Endothelial cell of umbilical vein (primary cell): Measurements from ENCODE around the gene SLC19A1. TPM values are rescaled to one million over a fixed set of nuclear protein-coding genes. Genes with fewer than 3 reads are reported as not detected.

Source experiments
- BruUV-seq: library from RNA; stranded (reverse); fragments of 400-500 nt; replicated peaks from 2 replicates; lab custom pipeline; 2021; lab: Mats Ljungman, UMichigan
- CTCF ChIA-PET: fragments of 300-600, 350-600 bp; sonication (Branson Sonifier 250); formaldehyde crosslinking; loops from one replicate; lab custom pipeline; 2021; ENCODE audit warnings: antibody characterized with exemption, inconsistent platforms; lab: Charles Lee
- POLR2A ChIA-PET: fragments of 300-600, 350-600 bp; sonication (Branson Sonifier 250); formaldehyde crosslinking; loops from one replicate; lab custom pipeline; 2021; ENCODE audit warnings: antibody characterized with exemption, inconsistent platforms; lab: Charles Lee
- DNase-seq: peaks from one replicate; pipeline ENCODE4 v3.0.0-alpha.2; 2011; ENCODE audit warnings: low read depth, low spot score
- FAIRE-seq: peaks from 2 replicates; lab custom pipeline; 2011; peaks lifted over from hg19 to GRCh38; lab: Jason Lieb, UNC
- H2AFZ ChIP-seq: 2 replicates; pipeline ENCODE4 v1.6.0; 2012; ENCODE audit warnings: low read depth, low read length, control low read depth, inconsistent platforms
- H3K27ac ChIP-seq: 2 replicates; pipeline ENCODE4 v1.5.1; 2011; ENCODE audit warnings: low read depth, mild to moderate bottlenecking, control low read depth, low read length, moderate library complexity; ENCODE audit not compliant: insufficient read depth
- H3K27me3 ChIP-seq, 2 experiments: 2 replicates each; pipeline versions ENCODE4 v1.6.0 to v1.6.1; 2011; ENCODE audit warnings: low read length in 2 of 2, mixed read lengths in 1 of 2; ENCODE audit not compliant: control insufficient read depth in 2 of 2, insufficient read depth in 2 of 2
- H3K36me3 ChIP-seq, 2 experiments: 2 replicates in 1 of 2; 3 replicates in 1 of 2; pipeline ENCODE4 v1.5.1; 2011; ENCODE audit warnings: low read length in 2 of 2, mild to moderate bottlenecking in 1 of 2, moderate library complexity in 1 of 2; ENCODE audit not compliant: control insufficient read depth in 2 of 2, insufficient read depth in 2 of 2; ENCODE audit errors: extremely low read depth in 1 of 2
- H3K4me1 ChIP-seq: 3 replicates; pipeline ENCODE4 v1.5.1; 2011; ENCODE audit warnings: mild to moderate bottlenecking, low read length; ENCODE audit not compliant: control insufficient read depth, insufficient read depth; ENCODE audit errors: extremely low read depth
- H3K4me2 ChIP-seq: 2 replicates; pipeline ENCODE4 v1.6.1; 2011; ENCODE audit warnings: low read length, control low read depth, mixed read lengths; ENCODE audit not compliant: insufficient read depth
- H3K4me3 ChIP-seq, 3 experiments: fragments of 200-600 bp in 1 of 3; sonication (generic), shearing (Covaris generic) in 1 of 3; replicated peaks in 1 of 3; 2 replicates each; pipeline ENCODE4 v1.5.1; 2011 to 2016; ENCODE audit warnings: control low read depth in 3 of 3, low read length in 3 of 3, mild to moderate bottlenecking in 2 of 3, inconsistent platforms in 1 of 3, low read depth in 1 of 3, moderate library complexity in 1 of 3; ENCODE audit not compliant: insufficient read depth in 1 of 3
- H3K79me2 ChIP-seq: 2 replicates; pipeline ENCODE4 v1.6.0; 2012; ENCODE audit warnings: low read length, inconsistent platforms; ENCODE audit not compliant: control insufficient read depth, insufficient read depth
- H3K9ac ChIP-seq: replicated peaks from 2 replicates; pipeline ENCODE3; 2011; ENCODE audit warnings: low read length, control low read depth; ENCODE audit not compliant: insufficient read depth; ENCODE audit errors: extremely low read depth
- H3K9me1 ChIP-seq: replicated peaks from 3 replicates; pipeline ENCODE4 v1.6.0; 2011; ENCODE audit warnings: mild to moderate bottlenecking, low read length; ENCODE audit not compliant: control insufficient read depth, insufficient read depth; ENCODE audit errors: extremely low read depth
- H3K9me3 ChIP-seq: replicated peaks from 2 replicates; pipeline ENCODE4 v1.5.1; 2012; ENCODE audit warnings: low read length, inconsistent platforms; ENCODE audit not compliant: control insufficient read depth, insufficient read depth
- H4K20me1 ChIP-seq: replicated peaks from 2 replicates; pipeline ENCODE3; 2011; ENCODE audit warnings: mild to moderate bottlenecking, low read length; ENCODE audit not compliant: control insufficient read depth, insufficient read depth; ENCODE audit errors: extremely low read depth
- EZH2 ChIP-seq: IDR thresholded peaks from 2 replicates; pipeline ENCODE4 v1.6.1; 2012; ENCODE audit warnings: borderline replicate concordance, low read depth, mild to moderate bottlenecking, moderate library complexity, low read length, inconsistent platforms; ENCODE audit not compliant: severe bottlenecking
- FOS ChIP-seq: IDR thresholded peaks from 2 replicates; pipeline ENCODE4 v1.6.1; 2011; ENCODE audit warnings: mild to moderate bottlenecking, low read length, moderate library complexity, borderline replicate concordance; ENCODE audit not compliant: insufficient read depth
- GATA2 ChIP-seq: IDR thresholded peaks from 2 replicates; pipeline ENCODE4 v1.7.0; 2011; ENCODE audit warnings: low read depth, mild to moderate bottlenecking, moderate library complexity, mixed read lengths, low read length; ENCODE audit not compliant: insufficient read length, insufficient read depth
- JUN ChIP-seq: IDR thresholded peaks from 2 replicates; pipeline ENCODE4 v1.6.1; 2011; ENCODE audit warnings: borderline replicate concordance, low read depth; ENCODE audit not compliant: insufficient read length, insufficient read depth
- MAX ChIP-seq: IDR thresholded peaks from 2 replicates; pipeline ENCODE4 v1.6.1; 2011; ENCODE audit not compliant: insufficient read depth, insufficient read length
- MYC ChIP-seq: IDR thresholded peaks from one replicate; pipeline ENCODE4 v1.6.1; 2011; ENCODE audit warnings: mild to moderate bottlenecking, low read depth, low read length
- POLR2A ChIP-seq: IDR thresholded peaks from 2 replicates; pipeline ENCODE4 v1.6.1; 2012; ENCODE audit warnings: low read depth, mild to moderate bottlenecking, control low read depth, low read length
- POLR2AphosphoS5 ChIP-seq: IDR thresholded peaks from 2 replicates; pipeline ENCODE4 v1.6.1; 2012; ENCODE audit warnings: low read depth, mild to moderate bottlenecking, control low read depth, low read length, moderate library complexity; ENCODE audit not compliant: insufficient read depth
- dilution Hi-C: fragments of 300-500 bp; cut with MboI; formaldehyde crosslinking; loops from one replicate; pipeline ENCODE4 v1.15.0; 2019; ENCODE audit warnings: low sequenced_read_pairs; ENCODE audit not compliant: extremely low pct_ligation_motif_present
- intact Hi-C: fragments of 100-400 bp; cut with micrococcal nuclease; formaldehyde crosslinking; loops from one replicate; pipeline ENCODE4 v1.10.0; 2022
- polyA plus RNA-seq, 4 experiments: library from polyadenylated mRNA; depleted of rRNA in 3 of 4; stranded (reverse) in 3 of 4; unstranded in 1 of 4; fragments of >200 nt; gene quantifications; 2 replicates each; pipeline versions ENCODE4 v1.2.1 to v1.2.3, GENCODE V29; 2011 to 2012; ENCODE audit warnings: missing spikeins in 1 of 4
- total RNA-seq: library from RNA; stranded (reverse); gene quantifications from 2 replicates; pipeline ENCODE4 v1.2.3, GENCODE V29; 2021
- TF ChIP-seq, protein P1 (sequence below), 2 donors: IDR thresholded peaks; 1 replicate in 1 of 2; 2 replicates in 1 of 2; pipeline ENCODE4 v1.5.1; 2011; ENCODE audit warnings: low read length in 2 of 2, mild to moderate bottlenecking in 2 of 2, moderate library complexity in 2 of 2, control low read depth in 1 of 2, inconsistent platforms in 1 of 2, low read depth in 1 of 2; ENCODE audit not compliant: insufficient read depth in 1 of 2; ENCODE audit errors: extremely low read depth in 1 of 2

Gene SLC19A1
- total and polyA plus RNA-seq, 2 donors (not counting 3 experiments of a cell fraction or from before 2014, with no cell fraction given), result 36.3 to 54.6 TPM

DNA sequence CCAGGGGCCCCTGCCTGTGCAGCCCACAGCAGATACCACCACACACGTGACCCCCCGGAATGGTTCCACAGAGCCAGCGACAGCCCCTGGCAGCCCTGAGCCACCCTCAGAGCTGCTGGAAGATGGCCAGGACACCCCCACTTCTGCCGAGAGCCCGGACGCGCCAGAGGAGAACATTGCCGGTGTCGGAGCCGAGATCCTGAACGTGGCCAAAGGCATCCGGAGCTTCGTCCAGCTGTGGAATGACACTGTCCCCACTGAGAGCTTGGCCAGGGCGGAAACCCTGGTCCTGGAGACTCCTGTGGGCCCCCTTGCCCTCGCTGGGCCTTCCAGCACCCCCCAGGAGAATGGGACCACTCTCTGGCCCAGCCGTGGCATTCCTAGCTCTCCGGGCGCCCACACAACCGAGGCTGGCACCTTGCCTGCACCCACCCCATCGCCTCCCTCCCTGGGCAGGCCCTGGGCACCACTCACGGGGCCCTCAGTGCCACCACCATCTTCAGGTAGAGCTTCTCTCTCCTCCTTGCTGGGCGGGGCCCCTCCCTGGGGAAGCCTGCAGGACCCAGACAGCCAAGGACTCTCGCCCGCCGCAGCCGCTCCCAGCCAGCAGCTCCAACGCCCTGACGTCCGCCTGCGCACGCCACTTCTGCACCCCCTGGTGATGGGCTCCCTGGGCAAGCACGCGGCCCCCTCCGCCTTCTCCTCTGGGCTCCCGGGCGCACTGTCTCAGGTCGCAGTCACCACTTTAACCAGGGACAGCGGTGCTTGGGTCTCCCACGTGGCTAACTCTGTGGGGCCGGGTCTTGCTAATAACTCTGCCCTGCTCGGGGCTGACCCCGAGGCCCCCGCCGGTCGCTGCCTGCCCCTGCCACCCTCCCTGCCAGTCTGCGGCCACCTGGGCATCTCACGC, 86.3 kb downstream of the SLC19A1 start:
- DNase-seq (no peak), FAIRE-seq (no peak)
- H3K4me1 ChIP-seq, result peaks cover 10% of the 10 kb centered on the region
- ChIA-PET POLR2A (no interaction called here), CTCF (no interaction called here)
- peaks cover 38% of the 10 kb centered on the region for H3K79me2 ChIP-seq
- no peak overlapping the region for H3K4me2 ChIP-seq
- no peak overlapping the region for H3K27ac ChIP-seq
- H3K9me3 ChIP-seq, result no peaks in the 10 kb centered on the region
- no TSS peak for BruUV-seq
- intact Hi-C loops (no loop called here), dilution Hi-C loops (no loop called here)
- no peaks in the 10 kb centered on the region for H3K9me1 ChIP-seq
- no peaks in the 10 kb centered on the region for H4K20me1 ChIP-seq
- H2AFZ ChIP-seq, result no peak overlapping the region
- no peak overlapping the region for H3K9ac ChIP-seq
- TF ChIP-seq MYC (no peak), POLR2AphosphoS5 (no peak), MAX (no peak), POLR2A (no peak), JUN (no peak), FOS (no peak), EZH2 (no peak), GATA2 (no peak)
- TF ChIP-seq, protein P1, sequence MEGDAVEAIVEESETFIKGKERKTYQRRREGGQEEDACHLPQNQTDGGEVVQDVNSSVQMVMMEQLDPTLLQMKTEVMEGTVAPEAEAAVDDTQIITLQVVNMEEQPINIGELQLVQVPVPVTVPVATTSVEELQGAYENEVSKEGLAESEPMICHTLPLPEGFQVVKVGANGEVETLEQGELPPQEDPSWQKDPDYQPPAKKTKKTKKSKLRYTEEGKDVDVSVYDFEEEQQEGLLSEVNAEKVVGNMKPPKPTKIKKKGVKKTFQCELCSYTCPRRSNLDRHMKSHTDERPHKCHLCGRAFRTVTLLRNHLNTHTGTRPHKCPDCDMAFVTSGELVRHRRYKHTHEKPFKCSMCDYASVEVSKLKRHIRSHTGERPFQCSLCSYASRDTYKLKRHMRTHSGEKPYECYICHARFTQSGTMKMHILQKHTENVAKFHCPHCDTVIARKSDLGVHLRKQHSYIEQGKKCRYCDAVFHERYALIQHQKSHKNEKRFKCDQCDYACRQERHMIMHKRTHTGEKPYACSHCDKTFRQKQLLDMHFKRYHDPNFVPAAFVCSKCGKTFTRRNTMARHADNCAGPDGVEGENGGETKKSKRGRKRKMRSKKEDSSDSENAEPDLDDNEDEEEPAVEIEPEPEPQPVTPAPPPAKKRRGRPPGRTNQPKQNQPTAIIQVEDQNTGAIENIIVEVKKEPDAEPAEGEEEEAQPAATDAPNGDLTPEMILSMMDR (IDR thresholded peaks at IDR 0.05; ENCODE audit: extremely low read depth in 1 of 2, insufficient read depth in 1 of 2, low read depth in 1 of 2, low read length in 2 of 2), result no peak
- H3K36me3 ChIP-seq, result peaks cover 0 to 5% of the 10 kb centered on the region in 2 experiments
- H3K4me3 ChIP-seq, result no peak overlapping the region
- no peaks in the 10 kb centered on the region for H3K27me3 ChIP-seq
